GM19035 (cell line): Measurements from ENCODE around the gene ILRUN.
"Not testable (repeated sequence)": the region's sequence is repeated elsewhere in the genome, so short reads cannot be mapped to it uniquely, and the experiment has no call there.

Experiments
- ATAC-seq: cut with Tn5 transposase; IDR thresholded peaks from one replicate; pipeline ENCODE4 v1.9.1; 2021; ENCODE audit not compliant: unreplicated experiment

ILRUN gene

GRCh38 chr6:34696739-34697543, at the start of gene ILRUN:
TSS of gene ILRUN (minus strand) at chr6:34696767. CDS start at chr6:34696603, 164 bp downstream.
- ATAC-seq: peak; percentile 81

DNA sequence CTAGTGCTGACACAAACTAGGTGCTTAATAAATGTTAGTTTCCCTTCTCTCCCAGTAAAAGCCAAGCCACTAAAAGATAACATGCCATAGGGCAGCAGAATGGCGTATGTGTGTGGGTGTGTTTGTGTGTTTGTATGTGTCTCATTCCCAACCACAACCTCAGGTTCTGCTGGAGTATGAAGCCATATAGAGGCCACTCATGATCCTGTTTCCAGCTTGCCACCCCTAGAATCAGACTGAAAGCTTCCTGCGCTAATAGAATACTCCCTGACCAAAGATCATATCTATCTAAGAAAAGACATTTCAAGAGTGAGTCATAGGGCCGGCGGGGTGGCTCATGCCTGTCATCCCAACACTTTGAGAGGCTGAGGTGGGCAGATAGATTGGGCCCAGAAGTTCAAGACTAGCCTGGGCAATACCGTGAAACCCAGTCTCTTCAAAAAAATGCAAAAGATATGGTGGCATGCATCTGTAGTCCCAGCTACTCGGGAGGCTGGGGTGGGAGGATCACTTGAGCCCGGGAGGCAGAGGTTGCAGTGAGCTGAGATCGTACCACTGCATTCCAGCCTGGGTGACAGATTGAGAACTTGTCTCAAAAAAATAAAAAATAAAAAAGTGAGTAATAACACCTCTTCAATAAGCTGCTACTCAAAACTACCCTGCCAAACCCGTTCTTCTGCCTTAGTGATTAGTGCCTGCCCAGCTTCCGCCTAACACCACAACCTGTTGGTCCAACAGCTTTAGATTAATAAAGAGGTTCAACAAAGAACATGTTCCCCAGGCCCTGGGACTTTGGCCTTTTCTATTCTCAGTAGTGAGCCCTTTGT, 48.9 kb upstream of the ILRUN start:
- no peak for ATAC-seq

DNA sequence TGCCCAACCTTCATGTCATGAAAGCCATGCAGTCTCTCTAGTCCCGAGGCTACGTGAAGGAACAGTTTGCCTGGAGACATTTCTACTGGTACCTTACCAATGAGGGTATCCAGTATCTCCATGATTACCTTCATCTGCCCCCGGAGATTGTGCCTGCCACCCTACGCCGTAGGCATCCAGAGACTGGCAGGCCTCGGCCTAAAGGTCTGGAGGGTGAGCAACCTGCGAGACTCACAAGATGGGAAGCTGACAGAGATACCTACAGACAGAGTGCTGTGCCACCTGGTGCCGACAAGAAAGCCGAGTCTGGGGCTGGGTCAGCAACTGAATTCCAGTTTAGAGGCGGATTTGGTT, 47.7 kb upstream of the ILRUN start:
- ATAC-seq: not testable (repeated sequence)

- no peak for ATAC-seq
These were observed 47.2 kb upstream of the ILRUN start for GRCh38 chr6:34743625-34744293.

GRCh38 chr6:34742094-34742493, 45.5 kb upstream of the ILRUN start:
- ATAC-seq: no peak

- ATAC-seq: no peak
These were observed 40.3 kb upstream of the ILRUN start for GRCh38 chr6:34736823-34737222.

DNA sequence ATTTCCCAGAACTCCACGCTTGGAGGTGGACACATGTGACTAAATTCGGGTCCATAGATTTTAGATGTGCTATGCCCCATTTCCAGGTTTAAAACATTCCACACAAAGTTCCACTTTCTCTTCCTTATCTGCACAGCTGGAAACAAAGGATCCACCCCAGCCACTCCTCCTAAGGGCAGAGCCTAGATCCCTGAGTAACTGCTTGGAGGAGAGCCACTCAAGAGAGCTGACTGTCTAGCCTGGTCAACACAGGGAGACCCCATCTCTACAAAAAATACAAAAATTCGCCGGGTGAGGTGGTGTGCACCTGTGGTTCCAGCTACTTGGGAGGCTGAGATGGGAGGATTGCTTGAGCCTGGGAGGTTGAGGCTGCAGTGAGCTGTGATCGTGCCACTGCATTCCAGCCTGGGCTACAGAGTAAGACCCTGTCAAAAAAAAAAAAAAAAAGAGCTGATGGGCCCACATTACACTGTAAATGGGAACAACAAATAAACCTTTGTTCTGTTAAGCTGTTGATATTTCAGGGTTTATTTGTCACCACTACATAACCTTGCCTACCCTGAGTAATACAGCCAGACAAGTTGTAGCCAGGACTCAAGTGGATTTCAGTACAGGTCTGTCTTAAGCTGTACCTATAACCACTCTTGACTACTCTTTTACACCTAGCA, 35.0 kb upstream of the ILRUN start:
- no peak for ATAC-seq

DNA sequence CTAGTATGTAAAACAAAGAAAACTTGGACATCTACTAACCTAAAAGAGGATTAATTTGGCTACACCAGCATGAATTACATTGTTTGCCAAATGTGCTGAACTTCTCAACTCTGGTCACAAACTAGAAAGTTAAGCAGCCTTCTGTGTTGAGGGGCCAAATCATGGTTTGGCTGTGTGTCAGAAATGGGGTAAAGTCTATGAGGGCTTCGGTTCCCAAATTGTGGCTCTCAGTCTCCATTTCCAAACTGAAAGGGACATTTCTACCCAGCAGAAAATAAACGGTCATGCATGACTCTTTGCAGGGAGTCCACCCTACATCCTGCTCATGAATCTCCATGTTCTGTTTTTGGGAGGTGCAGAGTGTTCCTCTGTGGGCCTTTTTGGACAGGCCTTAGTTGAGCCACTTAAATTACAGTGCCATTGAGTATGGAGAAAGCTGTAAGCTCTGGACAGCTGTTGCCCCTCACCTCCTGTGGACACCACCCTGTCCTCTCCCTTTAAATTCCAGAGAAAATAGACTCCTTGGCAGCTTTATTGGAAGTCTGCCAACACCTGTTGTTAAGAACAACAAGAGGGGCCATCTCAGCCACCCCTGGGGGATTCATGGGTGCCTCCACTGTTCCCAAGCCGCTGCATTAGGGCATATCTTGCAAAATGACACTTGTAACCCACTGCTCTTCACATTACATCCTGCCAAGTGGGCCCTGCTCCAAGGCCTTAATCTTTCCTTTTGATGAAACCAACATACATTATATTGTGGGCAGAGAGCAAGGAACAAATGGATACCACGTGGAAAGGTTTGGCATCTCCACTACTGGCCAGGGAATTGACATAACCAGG, 33.3 kb upstream of the ILRUN start:
- ATAC-seq: no peak

- ATAC-seq: no peak
These were observed 29.5 kb upstream of the ILRUN start for GRCh38 chr6:34726055-34726454.

GRCh38 chr6:34723203-34723602, 26.6 kb upstream of the ILRUN start:
- no peak for ATAC-seq

GRCh38 chr6:34722451-34722850, 25.9 kb upstream of the ILRUN start:
- no peak for ATAC-seq

GRCh38 chr6:34720160-34720559, 23.6 kb upstream of the ILRUN start:
- ATAC-seq: not testable (repeated sequence)

DNA sequence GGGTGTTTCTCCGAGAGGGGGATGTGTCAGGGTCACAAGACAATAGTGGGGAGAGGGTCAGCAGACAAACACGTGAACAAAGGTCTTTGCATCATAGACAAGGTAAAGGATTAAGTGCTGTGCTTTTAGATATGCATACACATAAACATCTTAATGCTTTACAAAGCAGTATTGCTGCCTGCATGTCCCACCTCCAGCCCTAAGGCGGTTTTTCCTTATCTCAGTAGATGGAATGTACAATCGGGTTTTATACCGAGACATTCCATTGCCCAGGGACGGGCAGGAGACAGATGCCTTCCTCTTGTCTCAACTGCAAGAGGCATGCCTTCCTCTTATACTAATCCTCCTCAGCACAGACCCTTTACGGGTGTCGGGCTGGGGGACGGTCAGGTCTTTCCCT, 23.1 kb upstream of the ILRUN start:
- not testable (repeated sequence) for ATAC-seq

DNA sequence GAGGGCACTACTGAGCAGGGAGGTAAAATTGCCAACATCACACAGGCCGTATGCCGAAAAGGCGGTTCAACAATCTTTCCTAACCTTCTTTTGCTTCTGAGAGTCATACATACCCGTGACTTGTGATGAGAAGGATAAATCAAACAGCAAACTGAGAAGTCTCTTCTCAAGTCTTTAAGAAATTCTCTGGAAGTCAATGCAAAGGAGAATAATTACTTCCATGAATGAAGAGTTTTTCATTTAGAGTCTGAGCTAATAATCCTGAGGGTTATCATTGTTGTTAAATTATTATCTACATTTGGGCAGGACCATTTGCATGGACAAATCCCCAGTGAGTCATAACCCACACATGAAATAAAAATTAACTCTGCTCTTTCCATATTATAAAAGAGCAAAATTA, 22.4 kb upstream of the ILRUN start:
- no peak for ATAC-seq

- ATAC-seq: no peak
These were observed 20.9 kb upstream of the ILRUN start for GRCh38 chr6:34717466-34717865.

GRCh38 chr6:34714663-34715062, 18.1 kb upstream of the ILRUN start:
- ATAC-seq: no peak

GRCh38 chr6:34712881-34713280, 16.3 kb upstream of the ILRUN start:
- not testable (repeated sequence) for ATAC-seq

GRCh38 chr6:34709386-34709785, 12.8 kb upstream of the ILRUN start:
- no peak for ATAC-seq

DNA sequence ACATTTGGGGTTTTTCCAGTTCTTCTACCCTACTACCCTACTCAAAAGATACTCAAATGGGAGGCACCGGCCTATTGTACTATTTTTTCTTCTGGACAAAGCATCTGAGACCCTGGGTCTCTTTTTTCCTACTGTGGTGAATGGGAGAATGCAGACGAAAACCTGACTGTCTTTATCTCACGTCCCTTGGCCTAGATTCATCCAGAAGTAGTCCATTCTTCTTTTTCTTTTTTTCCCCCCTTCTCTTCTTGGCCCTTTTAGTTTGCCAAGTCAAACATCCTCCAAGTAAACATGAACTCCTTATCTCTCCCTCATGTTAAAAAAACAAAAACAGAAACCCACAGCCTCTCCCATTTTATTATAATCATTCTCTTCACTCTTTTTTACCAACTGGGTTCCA, 8.7 kb upstream of the ILRUN start:
- ATAC-seq: no peak

- no peak for ATAC-seq
These were observed 4.6 kb upstream of the ILRUN start for GRCh38 chr6:34701199-34701598.
